ENCODE results near the gene RALB. TPM values are rescaled to one million over a fixed set of nuclear protein-coding genes. Genes with fewer than 3 reads are reported as not detected.

Gene RALB
- total RNA-seq, 2 donors from 2014 or later, result 21.9 to 50.2 TPM

DNA sequence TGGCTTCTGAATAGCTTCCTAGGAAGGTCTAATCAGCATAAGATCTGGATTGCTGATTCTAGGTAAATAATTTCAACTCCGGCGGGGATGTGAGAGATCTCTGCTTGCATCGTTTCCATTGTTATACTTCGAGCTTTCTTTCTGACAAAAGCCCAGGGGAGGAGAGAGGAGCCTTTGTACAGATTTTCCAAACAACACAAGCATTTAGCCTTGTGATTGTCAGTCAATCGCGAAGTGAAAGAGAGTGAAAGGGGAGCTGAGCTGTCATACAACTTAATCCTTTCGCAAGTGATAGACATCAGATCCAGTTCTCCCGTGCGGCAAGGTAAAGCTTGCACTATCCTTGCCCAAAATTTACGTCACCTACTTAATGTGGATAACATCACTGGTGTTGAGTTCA, 26.2 kb downstream of the RALB start:
- no peak for TF ChIP-seq CTCF (IDR thresholded peaks at IDR 0.05)
- no peak overlapping the region for H3K4me3 ChIP-seq
- no peak for DNase-seq (ENCODE audit: low spot score)
- no peaks in the 10 kb centered on the region for H3K9me3 ChIP-seq
- H3K4me1 ChIP-seq (ENCODE audit: control insufficient read depth in 1 of 2, low read depth in 2 of 2), result peaks cover 0 to 9% of the 10 kb centered on the region in 2 donors
- H3K27me3 ChIP-seq (replicated peaks; ENCODE audit: insufficient read depth), result no peaks in the 10 kb centered on the region
- no peak for ATAC-seq (ENCODE audit: insufficient number of reproducible peaks, low FRiP score, low read depth)
- no peak overlapping the region for H3K27ac ChIP-seq
- no peaks in the 10 kb centered on the region for H3K36me3 ChIP-seq

GRCh38 chr2:120279708-120280107, 27.1 kb downstream of the RALB start:
- H3K9me3 ChIP-seq, result no peaks in the 10 kb centered on the region
- H3K27ac ChIP-seq, result no peak overlapping the region
- H3K4me1 ChIP-seq (ENCODE audit: control insufficient read depth in 1 of 2, low read depth in 2 of 2), result peaks cover 0 to 9% of the 10 kb centered on the region in 2 donors
- no peak for ATAC-seq (ENCODE audit: insufficient number of reproducible peaks, low FRiP score, low read depth)
- no peak for TF ChIP-seq CTCF (IDR thresholded peaks at IDR 0.05)
- DNase-seq (ENCODE audit: low spot score), result no peak
- no peaks in the 10 kb centered on the region for H3K27me3 ChIP-seq (replicated peaks; ENCODE audit: insufficient read depth)
- no peaks in the 10 kb centered on the region for H3K36me3 ChIP-seq
- no peak overlapping the region for H3K4me3 ChIP-seq

- H3K9me3 ChIP-seq, result no peaks in the 10 kb centered on the region
- no peak for DNase-seq (ENCODE audit: low spot score)
- H3K36me3 ChIP-seq, result no peaks in the 10 kb centered on the region
Observed at GRCh38 chr2:120283649-120284048, 31.0 kb downstream of the RALB start.

DNA sequence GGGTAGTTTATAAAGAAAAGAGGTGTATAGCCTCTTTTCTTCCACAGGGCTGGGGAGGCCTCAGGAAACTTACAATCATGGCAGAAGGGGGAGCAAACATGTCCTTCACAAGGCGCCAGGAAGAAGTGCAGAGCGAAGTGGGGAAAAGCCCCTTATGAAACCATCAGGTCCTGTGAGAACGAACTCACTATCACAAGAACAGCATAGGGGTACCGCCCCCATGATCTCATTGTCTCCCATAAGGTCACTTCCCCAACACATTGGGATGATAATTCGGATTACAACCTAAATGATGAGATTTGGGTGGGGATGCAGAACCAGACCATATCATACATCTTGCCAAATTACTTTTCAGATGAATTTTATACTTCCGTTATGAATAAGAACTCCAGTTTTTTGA, 32.4 kb downstream of the RALB start:
- no peaks in the 10 kb centered on the region for H3K27me3 ChIP-seq (replicated peaks; ENCODE audit: insufficient read depth)
- DNase-seq (ENCODE audit: low spot score), result no peak
- no peak overlapping the region for H3K27ac ChIP-seq
- peaks cover 0 to 9% of the 10 kb centered on the region in 2 donors for H3K4me1 ChIP-seq (ENCODE audit: control insufficient read depth in 1 of 2, low read depth in 2 of 2)
- TF ChIP-seq CTCF (IDR thresholded peaks at IDR 0.05), result no peak
- no peaks in the 10 kb centered on the region for H3K9me3 ChIP-seq
- no peak overlapping the region for H3K4me3 ChIP-seq
- no peak for ATAC-seq (ENCODE audit: insufficient number of reproducible peaks, low FRiP score, low read depth)
- H3K36me3 ChIP-seq, result no peaks in the 10 kb centered on the region

More at GRCh38 chr2:120283649-120284048, 31.0 kb downstream of the RALB start:
- Histone ChIP-seq H3K27ac (no peak overlapping the region), H3K27me3 (replicated peaks; ENCODE audit: insufficient read depth) (no peaks in the 10 kb centered on the region), H3K4me1 (ENCODE audit: control insufficient read depth in 1 of 2, low read depth in 2 of 2) (peaks cover 0 to 9% of the 10 kb centered on the region in 2 donors), H3K4me3 (no peak overlapping the region)
- no peak for ATAC-seq (ENCODE audit: insufficient number of reproducible peaks, low FRiP score, low read depth)
- no peak for TF ChIP-seq CTCF (IDR thresholded peaks at IDR 0.05)

DNA sequence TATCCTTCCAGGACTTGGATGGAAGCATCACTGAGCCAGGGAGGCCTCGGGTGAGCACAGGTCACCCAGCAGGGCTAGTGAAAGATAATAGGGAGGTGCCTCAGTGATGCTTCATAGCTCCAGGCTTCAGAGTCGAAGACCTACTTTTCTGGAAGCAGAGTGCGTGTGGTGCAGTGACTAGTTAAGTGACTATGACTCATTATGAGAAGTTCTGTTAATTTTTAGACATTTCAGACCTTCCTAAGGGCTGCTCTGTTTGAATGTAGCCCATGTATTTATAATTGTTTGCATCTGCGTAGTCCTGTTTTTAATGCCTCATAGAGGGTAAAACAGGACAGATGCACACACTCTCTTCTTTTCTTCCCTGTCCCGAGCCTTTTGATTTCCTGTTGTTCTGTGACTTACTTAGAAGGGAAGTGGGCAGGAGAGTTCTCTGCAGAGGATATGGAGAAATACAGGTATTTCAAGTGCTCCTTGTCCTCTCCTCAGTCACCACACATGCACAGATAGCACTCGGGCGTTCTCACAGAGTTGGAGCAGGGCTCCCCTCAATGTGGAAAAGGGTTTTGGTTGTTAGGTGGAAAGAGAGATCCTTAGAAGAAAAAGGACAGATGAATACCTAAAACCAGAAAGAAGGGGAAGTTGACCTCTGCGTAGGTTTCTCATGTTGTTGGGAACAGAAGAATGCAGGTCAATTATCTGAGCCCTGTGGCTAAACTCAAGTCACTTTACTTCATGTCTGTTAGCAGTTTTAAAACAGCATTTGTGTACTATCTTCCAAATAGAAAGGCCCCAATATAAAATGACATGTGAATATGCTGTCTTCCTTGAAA, 34.7 kb downstream of the RALB start:
- peaks cover 0 to 9% of the 10 kb centered on the region in 2 donors for H3K4me1 ChIP-seq (ENCODE audit: control insufficient read depth in 1 of 2, low read depth in 2 of 2)
- TF ChIP-seq CTCF (IDR thresholded peaks at IDR 0.05), result no peak
- ATAC-seq (ENCODE audit: insufficient number of reproducible peaks, low FRiP score, low read depth), result no peak
- no peak overlapping the region for H3K27ac ChIP-seq
- H3K27me3 ChIP-seq (replicated peaks; ENCODE audit: insufficient read depth), result no peaks in the 10 kb centered on the region
- H3K9me3 ChIP-seq, result no peaks in the 10 kb centered on the region
- DNase-seq (ENCODE audit: low spot score), result no peak
- H3K36me3 ChIP-seq, result peaks cover 5% of the 10 kb centered on the region
- no peak overlapping the region for H3K4me3 ChIP-seq
